GM18517 (cell line): ENCODE data around the gene PURB.
A peak's percentile ranks its signal among the peaks of the same experiment; 100 is the strongest.
"Not testable (repeated sequence)": the region's sequence is repeated elsewhere in the genome, so short reads cannot be mapped to it uniquely, and the experiment has no call there.

Experiments used
- ATAC-seq: cut with Tn5 transposase; IDR thresholded peaks from one replicate; pipeline ENCODE4 v1.9.1; 2021; ENCODE audit warnings: mild to moderate bottlenecking, moderate library complexity; ENCODE audit not compliant: unreplicated experiment

The PURB gene

GRCh38 chr7:44885394-44886317, at the start of gene PURB:
Gene PURB (minus strand): TSS chr7:44885530. CDS start chr7:44885348, 182 bp downstream.
- ATAC-seq = peak; percentile 85

GRCh38 chr7:44935016-44935415, 49.7 kb upstream of the PURB start:
- no peak for ATAC-seq

GRCh38 chr7:44934510-44934909, 49.2 kb upstream of the PURB start:
- not testable (repeated sequence) for ATAC-seq

- ATAC-seq = no peak
These were observed 45.6 kb upstream of the PURB start for GRCh38 chr7:44930921-44931320.

- ATAC-seq = peak; percentile 10
These were observed 37.0 kb upstream of the PURB start for GRCh38 chr7:44922351-44922694.

GRCh38 chr7:44921607-44922350, 36.4 kb upstream of the PURB start:
- ATAC-seq = peak; percentile 48

- no peak for ATAC-seq
These were observed 34.8 kb upstream of the PURB start for GRCh38 chr7:44920119-44920518.

- ATAC-seq = no peak
These were observed 32.7 kb upstream of the PURB start for GRCh38 chr7:44918029-44918428.

GRCh38 chr7:44917465-44917864, 32.1 kb upstream of the PURB start:
- ATAC-seq = no peak

- no peak for ATAC-seq
These were observed 29.8 kb upstream of the PURB start for GRCh38 chr7:44914992-44915607.

GRCh38 chr7:44912775-44913347, 27.5 kb upstream of the PURB start:
- ATAC-seq = no peak

GRCh38 chr7:44911911-44912310, 26.6 kb upstream of the PURB start:
- ATAC-seq = no peak

GRCh38 chr7:44909596-44910389, 24.5 kb upstream of the PURB start:
- ATAC-seq = no peak

- ATAC-seq = no peak
These were observed 21.6 kb upstream of the PURB start for GRCh38 chr7:44906965-44907364.

GRCh38 chr7:44905002-44905635, 19.8 kb upstream of the PURB start:
- ATAC-seq = no peak

- no peak for ATAC-seq
These were observed 14.1 kb upstream of the PURB start for GRCh38 chr7:44899443-44899842.

- ATAC-seq = no peak
These were observed 12.7 kb upstream of the PURB start for GRCh38 chr7:44898039-44898438.

- ATAC-seq = no peak
These were observed 12.0 kb upstream of the PURB start for GRCh38 chr7:44897309-44897708.

GRCh38 chr7:44894888-44895580, 9.7 kb upstream of the PURB start:
- no peak for ATAC-seq
